ENCODE measurements around the gene FERMT1. TPM values are rescaled to one million over a fixed set of nuclear protein-coding genes. Genes with fewer than 3 reads are reported as not detected.
A peak's percentile ranks its signal among the peaks of the same experiment; 100 is the strongest.

The FERMT1 gene
- total RNA-seq, 4 donors from 2014 or later = 23.2 to 31.9 (median 29.7) TPM

DNA sequence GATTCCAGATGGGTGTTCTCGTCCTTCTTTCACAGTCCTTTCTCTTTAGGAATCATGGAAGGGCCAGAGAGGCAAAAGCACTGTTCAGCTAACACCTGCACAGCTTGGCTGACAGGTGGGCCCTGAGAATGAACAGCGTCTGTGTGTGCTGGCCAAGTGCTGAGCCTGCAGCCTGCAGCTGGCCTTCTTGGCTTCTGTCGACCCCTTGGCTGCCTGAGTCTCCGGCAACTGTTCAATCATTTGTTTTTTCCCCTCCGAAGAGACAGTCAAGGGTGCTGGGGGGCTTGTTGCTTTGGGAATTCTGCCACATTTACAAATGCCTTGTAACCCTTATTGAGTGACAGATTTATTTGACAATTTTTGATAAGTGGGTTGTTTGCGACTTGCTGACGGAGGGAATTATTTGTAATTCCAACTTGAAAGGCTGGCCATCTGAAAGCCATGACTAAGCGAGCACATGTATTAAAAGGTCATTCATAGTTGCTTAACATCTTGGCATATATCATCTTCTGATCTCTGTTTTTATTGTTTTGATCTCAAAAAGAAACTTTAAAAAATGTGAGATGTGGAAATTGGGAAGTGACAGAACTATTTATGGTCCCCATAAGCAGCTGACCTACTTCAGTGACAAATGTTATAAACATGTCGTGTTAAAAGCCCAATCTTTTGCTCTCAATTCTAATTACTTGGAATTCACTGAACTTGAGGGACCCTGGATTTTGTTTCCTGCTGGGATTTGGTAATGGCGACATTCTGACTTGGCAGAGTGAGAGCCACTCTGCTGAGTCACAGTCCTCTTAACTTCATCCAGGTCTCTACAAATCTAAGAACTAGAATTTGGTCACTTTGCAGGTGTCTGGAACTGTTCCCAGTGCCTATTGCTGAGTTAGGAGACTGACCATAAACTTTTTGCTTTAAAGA, 41.9 kb upstream of the FERMT1 start:
- intact Hi-C loops (cut with DNase I; ENCODE audit: low total_unique reads) (no loop called here), in situ Hi-C loops (cut with MboI; ENCODE audit: low pct_ligation_motif_present in 1 of 4, low pct_unique_long_range_greater_than_20kb in 1 of 4, low sequenced_read_pairs in 3 of 4) (no loop called here)
- DNase-seq = no peak

DNA sequence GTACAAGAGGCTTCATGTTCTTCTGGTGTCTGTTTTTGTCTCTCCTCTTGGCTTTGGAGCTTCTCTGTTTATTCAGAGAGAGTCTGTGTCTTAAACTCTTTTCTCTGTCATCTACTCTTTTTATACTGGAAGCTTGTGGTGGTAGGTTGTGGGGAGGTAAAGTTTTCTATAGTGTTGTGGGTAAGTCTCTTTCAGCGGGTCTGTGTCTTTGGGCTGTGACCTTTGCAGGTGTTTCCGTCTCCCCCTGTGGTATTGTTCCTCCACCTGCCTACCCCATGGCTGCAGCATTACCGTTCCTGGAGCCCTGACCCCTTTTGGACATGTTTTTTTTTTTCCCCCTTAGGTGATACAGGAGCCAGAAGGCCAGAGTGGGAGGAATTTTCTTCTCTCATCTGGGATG, 37.9 kb upstream of the FERMT1 start:
- Histone ChIP-seq H3K36me3 (no peaks in the 10 kb centered on the region), H3K4me1 (no peaks in the 10 kb centered on the region), H3K27ac (no peak overlapping the region), H3K27me3 (no peaks in the 10 kb centered on the region), H3K9me3 (peaks cover 13 to 16% of the 10 kb centered on the region in 2 donors), H3K4me3 (no peak overlapping the region)
- DNase-seq = no peak
- in situ Hi-C loops (cut with MboI; ENCODE audit: low pct_ligation_motif_present in 1 of 4, low pct_unique_long_range_greater_than_20kb in 1 of 4, low sequenced_read_pairs in 3 of 4) = no loop called here
- intact Hi-C loops (cut with DNase I; ENCODE audit: low total_unique reads) = no loop called here
- TF ChIP-seq, protein P1, sequence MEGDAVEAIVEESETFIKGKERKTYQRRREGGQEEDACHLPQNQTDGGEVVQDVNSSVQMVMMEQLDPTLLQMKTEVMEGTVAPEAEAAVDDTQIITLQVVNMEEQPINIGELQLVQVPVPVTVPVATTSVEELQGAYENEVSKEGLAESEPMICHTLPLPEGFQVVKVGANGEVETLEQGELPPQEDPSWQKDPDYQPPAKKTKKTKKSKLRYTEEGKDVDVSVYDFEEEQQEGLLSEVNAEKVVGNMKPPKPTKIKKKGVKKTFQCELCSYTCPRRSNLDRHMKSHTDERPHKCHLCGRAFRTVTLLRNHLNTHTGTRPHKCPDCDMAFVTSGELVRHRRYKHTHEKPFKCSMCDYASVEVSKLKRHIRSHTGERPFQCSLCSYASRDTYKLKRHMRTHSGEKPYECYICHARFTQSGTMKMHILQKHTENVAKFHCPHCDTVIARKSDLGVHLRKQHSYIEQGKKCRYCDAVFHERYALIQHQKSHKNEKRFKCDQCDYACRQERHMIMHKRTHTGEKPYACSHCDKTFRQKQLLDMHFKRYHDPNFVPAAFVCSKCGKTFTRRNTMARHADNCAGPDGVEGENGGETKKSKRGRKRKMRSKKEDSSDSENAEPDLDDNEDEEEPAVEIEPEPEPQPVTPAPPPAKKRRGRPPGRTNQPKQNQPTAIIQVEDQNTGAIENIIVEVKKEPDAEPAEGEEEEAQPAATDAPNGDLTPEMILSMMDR (IDR thresholded peaks at IDR 0.05) = no peak
- TF ChIP-seq POLR2A (IDR thresholded peaks at IDR 0.05) (no peak), POLR2AphosphoS5 (IDR thresholded peaks at IDR 0.05) (no peak), EP300 (IDR thresholded peaks at IDR 0.05; ENCODE audit: low read depth) (no peak)
- WGBS, 2 donors (ENCODE audit: low coverage in 1 of 2) = 79 to 100% methylated on average over 1 to 3 of the region's 3 CpGs

More for the DNA sequence above, 41.9 kb upstream of the FERMT1 start:
- Histone ChIP-seq H3K27me3 (no peaks in the 10 kb centered on the region), H3K4me3 (no peak overlapping the region), H3K4me1 (no peaks in the 10 kb centered on the region), H3K9me3 (no peaks in the 10 kb centered on the region), H3K36me3 (no peaks in the 10 kb centered on the region), H3K27ac (peak overlapping the region in 1 of 4 donors; percentile 9)
- TF ChIP-seq, protein P1 (IDR thresholded peaks at IDR 0.05) = no peak
- peak in 2 of 3 donors; percentile 28 to 58 for TF ChIP-seq POLR2AphosphoS5 (IDR thresholded peaks at IDR 0.05)
- 21 to 55% methylated on average over 2 to 10 of the region's 10 CpGs for WGBS, 2 donors (ENCODE audit: low coverage in 1 of 2)

DNA sequence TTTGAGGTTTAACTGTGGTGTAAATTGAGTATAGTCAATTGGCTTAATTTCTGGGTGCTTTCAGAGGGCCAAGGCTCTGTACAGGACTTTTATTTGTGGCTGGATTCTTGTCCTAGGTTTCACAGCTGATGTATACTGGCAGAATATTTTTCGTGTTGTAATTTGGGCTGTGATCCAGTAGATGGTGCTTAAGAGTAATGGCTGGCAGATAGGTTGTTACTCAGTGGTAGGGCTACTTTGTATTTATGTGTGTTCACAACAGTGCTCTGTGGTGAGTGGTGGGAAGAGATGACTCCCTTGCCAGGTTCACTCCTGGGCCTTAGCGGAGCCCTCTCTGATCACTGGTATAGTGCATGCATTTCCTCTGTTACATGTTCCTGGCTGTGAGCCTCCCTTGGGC, 34.5 kb upstream of the FERMT1 start:
- 87% methylated on average over 2 of the region's 2 CpGs; no CpG with 5 or more reads in 1 of the 2 donors for WGBS, 2 donors (ENCODE audit: low coverage in 1 of 2)
- intact Hi-C loops (cut with DNase I; ENCODE audit: low total_unique reads) (no loop called here), in situ Hi-C loops (cut with MboI; ENCODE audit: low pct_ligation_motif_present in 1 of 4, low pct_unique_long_range_greater_than_20kb in 1 of 4, low sequenced_read_pairs in 3 of 4) (no loop called here)
- Histone ChIP-seq H3K36me3 (no peaks in the 10 kb centered on the region), H3K9me3 (peaks cover 13 to 16% of the 10 kb centered on the region in 2 donors), H3K4me1 (no peaks in the 10 kb centered on the region), H3K27ac (no peak overlapping the region), H3K27me3 (no peaks in the 10 kb centered on the region), H3K4me3 (no peak overlapping the region)
- DNase-seq = no peak
- no peak for TF ChIP-seq POLR2AphosphoS5 (IDR thresholded peaks at IDR 0.05)
- TF ChIP-seq, protein P1 (IDR thresholded peaks at IDR 0.05) = no peak
- no peak for TF ChIP-seq EP300 (IDR thresholded peaks at IDR 0.05; ENCODE audit: low read depth)
- no peak for TF ChIP-seq POLR2A (IDR thresholded peaks at IDR 0.05)

DNA sequence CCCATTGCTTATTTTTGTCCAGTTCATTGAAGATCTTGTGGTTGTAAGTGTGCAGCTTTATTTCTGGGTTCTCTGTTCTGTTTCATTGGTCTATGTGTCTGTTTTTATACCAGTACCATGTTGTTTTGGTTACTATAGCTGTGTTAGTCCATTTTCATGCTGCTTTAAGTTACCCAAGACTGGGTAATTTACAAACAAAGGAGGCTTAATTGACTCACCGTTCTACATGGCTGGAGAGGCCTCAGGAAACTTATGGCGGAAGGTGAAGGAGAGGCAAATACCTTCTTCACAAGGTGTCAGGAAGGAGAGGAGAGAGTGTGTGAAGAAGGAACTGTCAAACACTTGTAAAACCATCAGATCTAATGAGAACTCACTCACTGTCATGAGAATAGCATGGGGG, 29.9 kb upstream of the FERMT1 start:
- no peak for DNase-seq
- no peaks in the 10 kb centered on the region for H3K36me3 ChIP-seq
- in situ Hi-C loops (cut with MboI; ENCODE audit: low pct_ligation_motif_present in 1 of 4, low pct_unique_long_range_greater_than_20kb in 1 of 4, low sequenced_read_pairs in 3 of 4) = no loop called here
- H3K4me1 ChIP-seq = no peaks in the 10 kb centered on the region
- 40 to 74% methylated on average over 1 to 2 of the region's 2 CpGs for WGBS, 2 donors (ENCODE audit: low coverage in 1 of 2)
- TF ChIP-seq POLR2AphosphoS5 (IDR thresholded peaks at IDR 0.05) (no peak), EP300 (IDR thresholded peaks at IDR 0.05; ENCODE audit: low read depth) (no peak), POLR2A (IDR thresholded peaks at IDR 0.05) (no peak)
- TF ChIP-seq, protein P1 (IDR thresholded peaks at IDR 0.05) = no peak
- no peaks in the 10 kb centered on the region for H3K27me3 ChIP-seq
- H3K4me3 ChIP-seq = no peak overlapping the region
- no peak overlapping the region for H3K27ac ChIP-seq
- intact Hi-C loops (cut with DNase I; ENCODE audit: low total_unique reads) = no loop called here
- H3K9me3 ChIP-seq = peaks cover 13 to 16% of the 10 kb centered on the region in 2 donors

Data from transverse colon (tissue), 4 donors.